ENCODE measurements around the gene NKAIN4.

Gene NKAIN4

GRCh38 chr20:63246490-63247288 is 7.6 kb downstream of the NKAIN4 start:
- DNase-seq, result no peak
- Histone ChIP-seq H3K4me1 (peaks cover 0 to 3% (median 0%) of the 10 kb centered on the region in 4 donors), H3K27me3 (peaks cover 0 to 93% of the 10 kb centered on the region in 2 donors)

GRCh38 chr20:63244468-63244867 is 9.8 kb downstream of the NKAIN4 start:
- H3K27me3 ChIP-seq, result peaks cover 0 to 91% of the 10 kb centered on the region in 2 donors

More at GRCh38 chr20:63246490-63247288, 7.6 kb downstream of the NKAIN4 start:
- intact Hi-C loops (cut with DNase I; ENCODE audit: low total_unique reads), result no loop called here
- Histone ChIP-seq H3K4me3 (no peak overlapping the region), H3K27ac (no peak overlapping the region), H3K9me3 (no peaks in the 10 kb centered on the region), H3K36me3 (no peaks in the 10 kb centered on the region)
- no peak for TF ChIP-seq CTCF (IDR thresholded peaks at IDR 0.05)

GRCh38 chr20:63243604-63244247 is 10.5 kb downstream of the NKAIN4 start:
- Histone ChIP-seq H3K9me3 (no peaks in the 10 kb centered on the region), H3K36me3 (no peaks in the 10 kb centered on the region), H3K4me3 (no peak overlapping the region), H3K4me1 (peaks cover 0 to 3% (median 0%) of the 10 kb centered on the region in 4 donors), H3K27ac (no peak overlapping the region), H3K27me3 (peaks cover 0 to 85% of the 10 kb centered on the region in 2 donors)
- intact Hi-C loops (cut with DNase I; ENCODE audit: low total_unique reads), result no loop called here
- no peak for DNase-seq
- no peak for TF ChIP-seq CTCF (IDR thresholded peaks at IDR 0.05)

More at GRCh38 chr20:63244468-63244867, 9.8 kb downstream of the NKAIN4 start:
- intact Hi-C loops (cut with DNase I; ENCODE audit: low total_unique reads), result no loop called here
- DNase-seq, result no peak
- Histone ChIP-seq H3K4me1 (peaks cover 0 to 3% (median 0%) of the 10 kb centered on the region in 4 donors), H3K27ac (no peak overlapping the region), H3K36me3 (no peaks in the 10 kb centered on the region), H3K9me3 (no peaks in the 10 kb centered on the region), H3K4me3 (no peak overlapping the region)
- no peak for TF ChIP-seq CTCF (IDR thresholded peaks at IDR 0.05)

- Histone ChIP-seq H3K36me3 (no peaks in the 10 kb centered on the region), H3K27ac (no peak overlapping the region), H3K4me3 (no peak overlapping the region), H3K27me3 (peaks cover 0 to 85% of the 10 kb centered on the region in 2 donors), H3K4me1 (peaks cover 0 to 3% (median 0%) of the 10 kb centered on the region in 4 donors), H3K9me3 (no peaks in the 10 kb centered on the region)
- no peak for DNase-seq
- TF ChIP-seq CTCF (IDR thresholded peaks at IDR 0.05), result no peak
- intact Hi-C loops (cut with DNase I; ENCODE audit: low total_unique reads), result no loop called here
Measured at GRCh38 chr20:63242736-63243135, 11.5 kb downstream of the NKAIN4 start.

- Histone ChIP-seq H3K9me3 (no peaks in the 10 kb centered on the region), H3K27ac (no peak overlapping the region), H3K36me3 (no peaks in the 10 kb centered on the region), H3K4me1 (no peaks in the 10 kb centered on the region), H3K27me3 (peaks cover 0 to 85% of the 10 kb centered on the region in 2 donors), H3K4me3 (no peak overlapping the region)
- no peak for TF ChIP-seq CTCF (IDR thresholded peaks at IDR 0.05)
- intact Hi-C loops (cut with DNase I; ENCODE audit: low total_unique reads), result no loop called here
- no peak for DNase-seq
Measured at GRCh38 chr20:63241272-63241671, 13.0 kb downstream of the NKAIN4 start.

All from tibial artery (tissue), 4 donors.